OCI-M1 (cell line): Measurements from ENCODE around the gene BTBD6.

Experiments
- DNase-seq: peaks from one replicate; lab custom pipeline; 2025; lab: John Stamatoyannopoulos, UW

BTBD6 gene

DNA sequence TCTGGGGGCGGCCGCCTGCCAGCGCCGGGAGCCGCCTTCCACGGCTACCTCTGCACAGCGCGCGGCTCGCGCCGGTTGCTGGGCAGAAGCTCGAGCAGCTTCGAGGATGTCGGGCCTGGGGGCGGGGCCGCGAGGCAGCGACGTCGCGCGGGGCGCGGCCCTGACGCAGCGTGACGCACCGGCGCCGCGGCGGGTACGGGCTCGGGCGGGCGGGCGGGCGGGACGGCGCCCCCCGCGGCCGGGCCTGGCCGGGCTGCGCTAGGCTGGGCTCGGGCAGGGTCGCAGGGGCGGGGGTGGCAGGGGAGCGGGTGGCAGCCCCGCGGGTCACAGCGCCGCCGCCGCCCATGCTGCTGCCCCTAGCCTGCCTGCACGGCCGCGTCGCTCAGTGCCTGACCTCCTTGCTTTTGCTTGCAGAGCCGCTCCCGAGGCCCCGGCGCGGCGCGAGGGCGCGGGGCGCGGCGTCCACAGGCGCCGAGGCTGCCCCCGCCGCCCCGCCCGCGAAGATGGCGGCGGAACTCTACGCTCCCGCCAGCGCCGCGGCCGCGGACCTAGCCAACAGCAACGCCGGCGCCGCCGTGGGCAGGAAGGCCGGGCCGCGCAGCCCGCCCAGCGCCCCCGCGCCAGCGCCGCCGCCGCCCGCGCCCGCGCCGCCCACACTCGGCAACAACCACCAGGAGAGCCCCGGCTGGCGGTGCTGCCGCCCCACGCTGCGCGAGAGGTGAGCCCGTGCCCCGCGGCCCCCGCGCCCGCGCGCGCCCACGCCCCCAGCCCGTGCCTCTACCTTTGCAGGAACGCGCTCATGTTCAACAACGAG is at the start of gene BTBD6:
TSS of gene BTBD6 (plus strand) at position 166 of the 814 bp plus-strand sequence. CDS start at position 345, 179 bp downstream.
- peak; percentile 77 for DNase-seq

DNA sequence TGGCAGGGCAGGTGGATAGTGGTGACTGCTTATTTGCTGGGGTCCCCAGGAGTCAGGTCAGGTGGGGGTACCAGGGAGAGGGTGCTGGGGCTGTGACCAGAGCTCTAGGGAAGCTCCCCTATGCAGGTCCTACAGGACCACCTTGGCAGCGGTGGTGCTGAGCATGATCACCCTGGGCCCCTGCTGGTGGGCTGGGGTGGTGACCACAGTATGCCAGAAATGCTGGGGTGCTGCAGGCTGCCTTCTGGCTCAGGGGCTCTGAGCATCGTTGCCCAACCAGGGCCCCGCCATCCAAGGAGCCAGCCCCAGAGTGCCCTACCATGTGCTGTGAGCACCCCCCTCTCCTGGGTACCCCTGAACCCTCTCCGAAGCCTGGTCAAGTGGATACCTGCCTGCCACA is 49.7 kb upstream of the BTBD6 start:
- DNase-seq, result no peak

DNA sequence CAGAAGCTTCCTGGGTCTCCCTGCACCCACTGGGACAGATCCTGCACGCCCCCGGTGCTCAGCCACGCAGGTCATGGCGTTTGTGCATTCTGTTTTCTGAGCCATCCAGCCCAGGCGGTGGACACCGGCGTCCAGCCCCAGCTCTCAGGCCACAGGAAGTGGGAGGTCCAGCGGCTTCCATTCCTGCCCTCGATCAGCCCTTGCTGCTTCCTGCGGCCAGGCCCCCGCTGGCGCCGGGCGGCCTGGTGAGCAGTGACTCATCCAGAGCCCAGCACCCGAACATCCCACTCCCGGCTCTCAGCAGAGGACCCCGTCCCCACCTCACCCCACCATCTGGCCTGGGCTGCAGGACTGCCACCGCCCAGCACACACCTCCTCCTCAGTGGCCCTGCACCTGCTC is 49.2 kb upstream of the BTBD6 start:
- no peak for DNase-seq

DNA sequence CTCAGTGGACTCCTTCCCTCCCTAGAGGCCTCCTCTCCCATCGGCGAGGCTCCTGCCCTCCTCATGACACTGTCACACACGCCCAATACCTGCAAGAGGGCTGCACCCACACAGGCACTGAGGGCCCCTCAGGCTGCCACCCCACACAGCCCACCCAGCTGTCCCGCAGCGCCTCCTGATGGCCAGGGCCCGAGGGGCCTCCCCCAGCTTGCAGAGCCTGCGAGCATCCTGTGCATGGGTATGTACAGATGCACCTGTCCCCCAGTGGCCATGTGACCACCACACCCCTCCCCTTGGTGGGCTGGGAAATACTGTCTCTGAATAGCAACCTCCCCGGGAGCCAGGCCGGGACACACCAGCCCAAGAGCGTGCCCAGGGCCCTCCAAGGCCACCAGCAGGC is 48.3 kb upstream of the BTBD6 start:
- no peak for DNase-seq

DNA sequence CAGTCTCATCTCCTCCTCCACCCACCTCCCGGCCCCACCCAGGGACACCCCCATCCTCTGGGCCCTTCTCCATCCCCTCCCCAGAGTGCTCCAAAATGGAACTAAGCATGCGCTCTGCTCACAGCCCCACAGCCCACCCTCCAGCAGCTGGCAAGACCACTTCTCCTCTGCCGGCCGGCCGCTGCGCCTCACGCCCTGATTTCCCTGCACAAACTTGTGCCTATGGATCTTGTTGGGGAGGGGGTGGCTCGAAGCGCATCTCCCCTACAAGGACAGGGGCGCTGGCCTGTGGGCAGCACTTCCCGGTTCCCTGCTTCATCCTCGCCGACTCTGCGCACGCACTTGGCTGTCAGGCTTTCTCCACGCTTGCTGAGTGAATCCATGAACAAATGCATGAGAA is 47.7 kb upstream of the BTBD6 start:
- DNase-seq, result no peak

DNA sequence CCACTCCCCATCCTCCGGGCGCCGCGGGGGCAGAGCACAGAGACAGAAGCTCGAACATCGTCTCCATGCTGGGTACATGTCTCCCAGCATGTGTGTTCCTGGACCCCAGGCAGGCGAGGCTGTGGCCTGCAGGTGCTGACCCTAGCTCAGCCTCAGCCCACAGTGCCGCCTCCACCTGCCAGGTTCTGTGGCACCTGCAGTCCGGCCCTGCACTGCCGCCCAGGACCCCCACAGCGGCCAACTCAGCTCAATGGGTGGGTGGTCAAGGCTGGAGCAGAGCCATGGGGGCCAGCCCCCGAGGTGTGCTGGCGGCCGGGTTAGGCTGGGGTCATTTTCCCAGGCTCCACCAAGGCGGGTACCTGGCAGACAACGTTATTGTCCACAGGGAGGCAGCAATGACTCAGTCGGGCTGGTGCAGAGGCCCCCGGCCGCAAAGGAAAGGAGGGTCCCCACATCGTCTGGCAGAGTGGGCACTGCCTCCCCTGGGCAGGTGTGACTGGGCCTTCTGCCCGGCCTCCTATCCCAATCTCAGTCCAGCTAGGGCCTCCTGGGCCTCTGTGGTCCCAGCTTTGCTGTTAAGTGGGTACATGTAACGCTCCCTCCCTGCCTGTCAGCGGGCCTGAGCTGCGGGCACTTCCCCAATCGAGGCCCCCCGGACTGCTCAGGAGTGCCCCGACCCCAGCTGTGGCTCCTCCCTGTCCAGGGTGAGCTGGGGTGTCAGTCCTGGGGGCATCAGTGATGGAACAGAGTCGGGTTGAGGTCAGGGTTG is 47.0 kb upstream of the BTBD6 start:
- DNase-seq, result no peak

DNA sequence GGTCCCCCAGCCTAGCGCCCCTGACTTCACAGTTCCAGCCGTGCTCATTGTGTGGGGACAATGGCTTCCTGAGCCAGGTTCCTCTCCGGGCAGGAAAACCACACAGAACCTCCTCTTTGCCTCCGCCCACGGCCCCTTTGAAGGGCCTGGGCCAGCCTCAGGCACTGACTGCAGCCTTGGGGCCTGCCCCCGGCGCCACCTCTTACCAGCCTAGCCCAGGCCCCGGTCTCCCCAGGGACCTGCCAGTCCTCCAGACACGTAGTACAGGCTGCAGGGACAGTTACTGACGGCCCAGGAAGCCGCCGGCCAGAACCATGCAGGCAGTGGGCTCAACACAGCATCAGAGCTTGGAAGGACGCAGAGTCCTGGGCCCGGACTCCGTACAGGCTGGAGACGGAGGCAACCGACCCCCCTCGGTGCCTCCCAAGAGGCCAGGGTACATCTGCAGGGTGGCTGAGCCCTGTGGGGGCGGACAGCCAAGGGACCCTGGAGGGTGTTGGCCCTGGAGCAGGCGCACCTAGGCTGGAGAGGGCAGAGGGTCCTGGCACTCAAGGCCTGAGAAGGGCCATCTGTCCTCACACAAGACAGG is 46.3 kb upstream of the BTBD6 start:
- no peak for DNase-seq

DNA sequence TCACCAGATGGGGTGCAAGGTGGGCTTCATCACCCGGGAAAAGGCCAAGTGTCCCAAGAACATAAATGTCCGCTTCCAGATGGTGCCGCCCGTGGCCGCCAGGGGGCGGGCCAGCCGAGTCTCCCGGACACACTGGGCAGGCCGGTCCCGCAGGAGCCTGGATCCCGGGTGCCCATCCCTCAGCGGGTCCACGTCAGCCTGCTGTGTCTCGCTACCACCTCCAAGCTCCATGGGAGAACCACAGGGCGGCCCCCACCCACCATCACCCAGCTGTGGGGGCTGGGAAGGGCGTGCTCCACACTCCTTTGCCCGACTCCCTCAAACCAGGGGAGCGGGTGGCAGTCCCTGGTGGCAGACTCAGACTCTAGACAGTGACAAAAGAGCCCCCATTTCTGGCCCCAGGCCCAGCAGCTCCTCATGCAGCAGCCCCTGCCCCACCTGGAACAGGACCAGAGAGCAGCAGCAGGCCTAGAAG is 45.2 kb upstream of the BTBD6 start:
- DNase-seq, result peak; percentile 53

DNA sequence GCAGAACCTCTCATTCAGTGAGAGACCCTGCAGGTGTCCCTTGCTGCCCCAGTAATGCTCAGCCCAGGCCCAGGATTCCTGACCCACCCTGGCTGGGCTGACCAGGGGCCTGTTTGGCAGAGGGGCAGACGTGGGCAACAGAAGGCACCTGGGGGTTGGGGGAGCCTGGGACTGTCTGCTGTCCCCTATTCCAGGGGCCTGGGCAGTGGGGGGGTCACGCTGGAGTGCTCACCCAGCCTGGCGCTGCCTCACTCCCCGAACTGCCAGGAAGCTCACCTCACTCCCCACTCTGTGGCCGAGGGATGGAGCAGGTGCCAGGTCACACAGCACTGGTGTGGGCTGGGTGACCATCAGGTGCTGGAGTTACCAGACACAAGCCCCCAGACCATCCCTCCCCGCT is 44.6 kb upstream of the BTBD6 start:
- no peak for DNase-seq

DNA sequence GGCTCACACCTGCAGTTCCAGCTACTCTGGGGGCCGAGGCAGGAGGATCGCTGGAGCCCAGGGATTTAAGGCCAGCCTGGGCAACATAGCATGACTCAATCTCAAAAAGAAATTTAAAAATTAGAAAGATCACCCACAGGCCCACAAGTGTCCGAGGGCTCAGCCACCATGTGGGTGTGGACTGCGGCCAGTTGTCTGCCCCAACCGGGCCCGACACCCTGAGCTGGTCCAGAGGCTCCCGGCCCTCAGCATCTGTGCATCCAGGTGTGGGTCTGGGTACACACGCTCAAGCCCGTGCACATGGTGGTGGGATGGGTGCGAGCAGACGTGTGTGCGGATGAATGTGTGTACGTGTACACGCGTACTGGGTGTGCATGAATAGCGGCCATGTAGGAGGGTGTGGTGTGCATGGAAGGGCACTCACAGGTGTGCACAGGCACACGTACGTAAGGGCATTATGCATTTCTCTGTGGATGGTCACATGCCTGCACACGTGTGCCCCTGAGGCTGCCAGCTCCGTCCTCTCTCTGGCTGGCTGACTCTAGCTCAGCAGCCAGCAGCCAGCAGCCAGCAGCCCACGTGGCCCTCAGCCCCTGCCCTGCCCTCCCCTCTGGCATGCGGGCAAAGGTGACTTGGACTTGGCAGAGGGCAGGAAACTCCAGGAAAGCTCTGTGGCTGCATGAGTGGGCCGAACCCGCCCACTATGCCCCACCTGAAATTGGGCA is 44.0 kb upstream of the BTBD6 start:
- no peak for DNase-seq

DNA sequence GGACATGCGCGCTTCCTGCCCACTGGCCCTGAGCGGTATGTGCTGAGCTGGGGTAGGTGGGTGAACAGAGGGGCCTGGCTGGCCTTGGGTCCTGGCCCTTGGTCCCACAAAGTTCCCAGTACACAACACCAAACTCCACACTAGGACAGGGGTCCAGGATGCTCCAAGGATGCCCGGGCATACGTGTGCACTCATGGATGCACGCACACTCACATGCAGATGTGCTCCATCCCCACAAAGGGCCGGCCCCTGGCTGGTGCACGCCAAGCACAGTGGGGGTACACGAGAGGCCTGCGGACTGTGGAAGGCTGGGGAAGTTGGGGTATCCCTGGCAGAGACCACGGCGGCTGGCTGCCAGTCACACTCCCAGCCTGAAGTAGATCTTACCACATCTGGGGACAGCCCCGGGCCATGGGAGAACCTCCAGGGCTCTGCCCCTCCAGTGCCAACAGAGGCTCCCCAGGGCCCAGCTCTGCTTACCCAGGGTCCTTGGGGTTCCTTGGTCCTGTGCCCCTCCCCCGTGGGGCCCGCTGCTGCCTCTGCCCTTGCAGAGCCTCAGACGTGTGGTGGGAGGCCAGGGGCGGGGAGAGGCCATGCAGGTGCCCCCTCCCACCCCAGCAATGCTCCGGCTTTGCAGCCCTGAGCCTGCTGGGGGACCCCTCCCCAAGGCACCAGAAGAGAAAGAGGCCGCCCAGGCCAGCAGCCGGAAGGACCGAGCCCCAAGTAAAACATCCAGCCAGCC is 43.2 kb upstream of the BTBD6 start:
- no peak for DNase-seq

DNA sequence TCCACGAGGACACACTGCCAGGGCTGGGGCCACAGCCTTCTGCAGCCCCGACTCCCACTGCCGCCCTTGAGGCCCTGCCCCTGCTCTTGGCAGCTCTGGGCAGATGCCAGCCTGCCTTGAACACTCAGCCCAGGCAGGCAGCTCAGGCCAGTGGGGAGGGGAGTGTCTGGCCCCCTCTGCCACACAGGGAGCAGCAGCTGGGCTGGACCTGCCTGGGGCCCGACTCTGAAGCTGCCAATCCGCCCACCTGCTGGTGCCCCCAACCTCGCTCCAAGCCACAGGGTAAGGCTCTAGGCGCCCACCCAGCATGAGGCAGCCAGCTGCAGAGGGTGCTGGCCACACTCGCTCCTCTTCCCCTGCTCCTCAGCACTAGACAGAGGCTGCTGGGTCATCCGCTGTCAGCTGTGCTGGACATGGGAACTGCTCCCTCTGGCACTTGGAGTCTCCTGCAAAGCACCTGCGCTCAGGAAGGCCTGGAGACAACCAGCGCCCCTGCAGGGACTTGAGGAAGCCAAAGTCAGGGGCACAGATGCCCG is 42.6 kb upstream of the BTBD6 start:
- no peak for DNase-seq

DNA sequence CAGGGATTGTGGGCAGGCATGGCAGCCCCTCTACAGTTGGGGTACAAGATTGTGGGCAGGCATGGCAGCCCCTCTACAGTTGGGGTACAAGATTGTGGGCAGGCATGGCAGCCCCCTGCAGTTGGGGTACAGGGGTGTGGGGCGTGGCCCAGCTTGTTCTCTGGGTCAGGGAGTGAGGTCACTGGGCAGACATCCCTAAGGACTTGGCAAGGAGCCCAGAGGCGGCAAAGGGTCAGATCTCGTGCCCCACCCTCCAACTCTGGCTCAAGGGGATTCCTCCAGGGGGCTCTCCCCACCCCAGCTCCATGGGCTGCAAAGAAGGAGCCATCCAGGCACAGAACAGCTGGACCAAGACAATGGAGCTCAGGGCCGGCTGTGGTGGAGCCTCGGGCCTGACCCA is 41.5 kb upstream of the BTBD6 start:
- no peak for DNase-seq

DNA sequence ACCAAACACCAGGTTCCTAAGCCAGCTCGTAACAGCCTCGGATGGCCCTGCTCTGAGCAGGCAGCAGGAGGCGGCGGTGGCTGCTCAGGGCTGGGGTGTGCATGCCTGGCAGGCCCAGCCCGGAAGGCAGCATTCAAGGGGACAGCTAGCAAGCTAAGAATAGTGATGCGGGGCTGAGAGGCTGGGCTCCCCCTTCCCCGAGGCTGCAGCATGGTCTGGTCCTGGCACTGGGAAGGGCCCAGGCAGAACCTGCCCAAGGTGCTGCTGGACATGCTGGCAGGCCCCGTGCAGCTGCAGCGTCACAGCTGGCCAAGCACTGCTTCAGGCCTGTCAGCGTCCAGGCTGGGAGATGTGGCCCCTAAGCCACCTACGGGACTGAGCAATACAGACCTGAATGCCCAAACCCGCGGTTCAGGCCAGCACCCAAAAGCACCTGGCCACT is 40.9 kb upstream of the BTBD6 start:
- no peak for DNase-seq

DNA sequence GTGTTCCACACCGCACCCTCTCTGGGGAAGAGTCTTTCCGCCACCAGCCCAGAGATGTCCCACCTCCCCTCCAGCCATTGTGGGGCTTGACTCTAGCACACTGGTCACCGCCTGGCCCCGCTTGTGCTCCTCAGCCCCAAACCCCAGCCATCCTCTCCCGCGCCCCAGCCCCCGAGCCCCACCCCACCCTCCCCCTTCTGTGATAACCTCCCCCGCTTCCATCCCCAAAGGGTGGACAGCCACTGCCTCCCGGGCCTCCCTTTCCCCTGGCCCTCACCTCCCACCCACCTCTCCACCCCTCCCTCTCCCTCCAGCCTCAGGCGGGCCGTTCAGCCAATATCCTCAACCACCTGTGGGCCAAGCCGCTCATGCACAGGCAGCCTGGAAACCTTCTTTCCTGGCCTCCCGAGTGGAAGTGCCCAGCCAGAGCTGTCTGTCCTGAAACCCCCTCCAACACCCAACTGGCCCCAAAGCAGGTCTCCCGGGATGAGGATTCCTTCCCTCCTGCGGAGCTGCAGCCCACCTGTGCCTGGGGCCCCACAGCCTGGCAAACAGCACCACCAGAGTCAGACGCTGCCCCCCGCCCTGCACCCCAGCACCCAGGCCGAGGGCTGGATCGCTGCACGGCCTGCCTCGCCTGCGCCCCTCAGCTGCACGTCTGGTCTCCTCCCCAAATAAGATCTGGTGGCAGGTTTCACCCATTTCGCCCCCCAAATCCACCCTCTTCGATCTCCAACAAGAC is 40.2 kb upstream of the BTBD6 start:
- DNase-seq, result no peak

DNA sequence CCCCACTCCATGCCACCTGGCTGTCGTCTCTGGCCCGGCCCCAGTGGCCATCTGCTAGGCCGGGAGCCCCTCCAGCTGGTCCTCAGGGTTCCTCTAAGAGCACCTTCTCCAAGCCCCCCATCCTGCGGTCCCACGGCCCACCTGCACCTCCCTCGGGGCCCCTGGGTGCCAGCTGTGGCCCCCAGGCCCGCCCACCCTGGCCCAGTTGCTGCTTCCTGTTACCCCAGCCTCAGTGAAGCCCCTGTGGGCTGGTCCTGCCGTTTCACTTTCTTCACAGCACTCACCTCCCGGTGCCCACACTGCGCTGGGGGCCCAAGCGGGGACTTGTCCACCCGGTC is 39.6 kb upstream of the BTBD6 start:
- DNase-seq, result no peak

DNA sequence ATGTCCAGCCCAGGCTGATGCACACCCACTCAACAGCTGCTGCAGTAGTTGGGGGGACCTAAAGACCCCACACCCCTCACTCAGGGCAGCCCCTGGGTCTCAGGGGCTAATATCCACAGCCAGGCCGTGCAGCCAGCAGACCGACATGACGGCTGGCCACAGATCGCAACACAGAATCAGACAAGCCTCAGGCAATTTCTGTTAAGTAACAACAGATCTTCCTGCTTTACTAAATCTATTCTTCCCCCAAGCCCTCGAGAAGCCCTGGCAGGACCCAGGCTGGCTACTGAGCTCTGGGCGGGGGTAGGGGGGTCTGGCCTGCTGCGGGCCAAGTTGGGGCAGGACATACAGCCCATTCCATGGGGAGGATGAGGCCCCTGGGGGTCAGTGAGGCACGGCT is 39.2 kb upstream of the BTBD6 start:
- no peak for DNase-seq

DNA sequence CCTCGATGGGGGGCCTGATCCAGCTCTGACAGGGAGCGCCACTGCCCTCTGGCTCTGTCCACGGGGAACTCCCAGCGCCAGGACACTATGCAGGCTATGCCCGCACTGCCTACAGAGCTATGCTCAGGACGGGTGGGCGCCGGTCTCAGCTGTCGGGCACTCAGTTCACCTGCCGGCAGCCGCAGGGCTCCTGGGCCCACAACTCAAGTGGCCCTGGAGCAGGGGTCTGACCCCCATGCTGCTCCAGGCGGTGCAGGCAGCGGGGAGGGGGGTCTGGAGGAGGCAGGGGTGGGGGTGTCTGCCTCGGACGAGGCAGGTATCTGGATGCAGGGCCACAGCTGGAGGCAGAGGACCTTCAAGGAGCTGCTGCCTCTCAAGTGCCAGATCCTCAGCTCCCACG is 38.7 kb upstream of the BTBD6 start:
- DNase-seq, result no peak

DNA sequence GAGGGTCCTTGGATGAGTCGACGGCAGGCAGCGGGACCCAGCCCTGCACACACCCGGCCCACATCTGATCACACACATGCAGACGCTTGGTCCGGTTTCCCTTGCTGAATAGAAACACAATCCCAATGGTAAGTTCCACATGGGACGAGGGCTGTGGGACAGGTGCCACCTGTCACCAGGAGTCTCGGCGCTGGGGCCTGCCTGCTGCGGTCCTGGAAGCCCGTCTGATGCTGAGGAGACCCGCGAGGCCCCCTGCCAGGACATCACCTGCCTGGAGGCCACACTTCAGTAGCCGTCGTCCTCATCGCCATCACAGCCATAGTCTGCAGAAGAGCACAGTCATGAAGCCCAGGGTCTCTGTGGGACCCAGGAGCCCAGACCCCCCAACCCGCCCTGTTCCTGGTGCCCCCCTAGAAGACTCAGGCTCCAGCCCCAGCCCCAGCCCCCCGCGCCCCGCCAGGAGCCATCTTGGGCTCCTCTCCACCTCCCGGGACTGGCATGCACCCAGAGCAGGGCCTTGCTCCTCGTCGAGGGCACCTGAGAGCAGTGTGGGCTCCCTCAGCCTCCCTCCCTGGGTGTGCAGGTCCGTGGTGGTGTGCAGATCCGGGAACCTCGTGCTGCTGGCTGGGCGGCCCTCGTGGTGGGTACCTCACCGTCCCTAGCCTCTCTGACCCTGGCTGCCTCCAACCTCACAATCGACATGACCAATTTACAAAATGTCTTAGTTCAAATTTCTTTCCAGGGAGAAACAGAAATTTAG is 37.9 kb upstream of the BTBD6 start:
- DNase-seq, result no peak
